IMR-90 (cell line): Measurements from ENCODE around the gene CDK14. TPM values are rescaled to one million over a fixed set of nuclear protein-coding genes. Genes with fewer than 3 reads are reported as not detected.

Experiments used
- ATAC-seq: fragments of 200-7000 bp; cut with Tn5 transposase; 2 replicates; pipeline ENCODE4 v1.9.1; 2020; ENCODE audit warnings: low read depth, mild to moderate bottlenecking, moderate library complexity
- BruUV-seq: library from RNA; stranded (reverse); fragments of 400-500 nt; replicated peaks from 2 replicates; lab custom pipeline; 2021; lab: Mats Ljungman, UMichigan
- CTCF ChIA-PET: fragments of 300-600 bp; formaldehyde crosslinking; extraction: SDS; loops from one replicate; lab custom pipeline; 2021; ENCODE audit warnings: antibody characterized with exemption; lab: Yijun Ruan, JAX
- POLR2A ChIA-PET: fragments of 300-600 bp; sonication (Branson Sonifier 250); formaldehyde crosslinking; loops from one replicate; lab custom pipeline; 2022; ENCODE audit warnings: antibody characterized with exemption; ENCODE audit not compliant: unreplicated experiment; lab: Charles Lee
- DNase-seq: peaks from one replicate; pipeline ENCODE4 v3.0.0; 2013
- H2AFZ ChIP-seq: replicated peaks from 2 replicates; pipeline ENCODE3; 2013; ENCODE audit warnings: low read length, mild to moderate bottlenecking; ENCODE audit not compliant: poor library complexity
- H2AK5ac ChIP-seq: 2 replicates; pipeline ENCODE4 v1.6.1; 2013; ENCODE audit warnings: low read depth, low read length, inconsistent platforms
- H2AK9ac ChIP-seq: replicated peaks from 2 replicates; pipeline ENCODE3; 2013; ENCODE audit warnings: mild to moderate bottlenecking, low read depth, low read length, moderate library complexity; ENCODE audit not compliant: poor library complexity
- H2BK120ac ChIP-seq: 2 replicates; pipeline ENCODE4 v1.6.1; 2013; ENCODE audit warnings: low read depth, low read length, inconsistent platforms
- H2BK15ac ChIP-seq: 3 replicates; pipeline ENCODE4 v1.6.1; 2013; ENCODE audit warnings: low read depth, low read length, inconsistent platforms
- H2BK20ac ChIP-seq: 2 replicates; pipeline ENCODE4 v1.6.1; 2013; ENCODE audit warnings: low read depth, mild to moderate bottlenecking, inconsistent platforms, low read length, moderate library complexity
- H2BK5ac ChIP-seq: 2 replicates; pipeline ENCODE4 v1.6.1; 2013; ENCODE audit warnings: mild to moderate bottlenecking, low read depth, low read length, inconsistent platforms; ENCODE audit not compliant: poor library complexity, severe bottlenecking
- H3K14ac ChIP-seq: replicated peaks from 2 replicates; pipeline ENCODE4 v1.6.1; 2013; ENCODE audit warnings: low read depth, low read length, inconsistent platforms
- H3K18ac ChIP-seq: 2 replicates; pipeline ENCODE4 v1.6.1; 2013; ENCODE audit warnings: low read depth, low read length, control low read depth
- H3K23ac ChIP-seq: 2 replicates; pipeline ENCODE4 v1.6.1; 2013; ENCODE audit warnings: low read depth, low read length, inconsistent platforms
- H3K27ac ChIP-seq: 2 replicates; pipeline ENCODE4 v1.5.1; 2013; ENCODE audit warnings: mild to moderate bottlenecking, control low read depth, low read length; ENCODE audit not compliant: insufficient read depth
- H3K27me3 ChIP-seq: 2 replicates; pipeline ENCODE4 v1.6.1; 2013; ENCODE audit warnings: low read length; ENCODE audit not compliant: control insufficient read depth, insufficient read depth
- H3K36me3 ChIP-seq: 2 replicates; pipeline ENCODE4 v1.6.1; 2013; ENCODE audit warnings: low read length, mixed read lengths; ENCODE audit not compliant: control insufficient read depth, insufficient read depth
- H3K4ac ChIP-seq: 2 replicates; pipeline ENCODE4 v1.6.1; 2013; ENCODE audit warnings: low read depth, low read length, inconsistent platforms
- H3K4me1 ChIP-seq: 2 replicates; pipeline ENCODE4 v1.6.1; 2013; ENCODE audit warnings: low read length, mixed read lengths; ENCODE audit not compliant: control insufficient read depth, insufficient read depth
- H3K4me2 ChIP-seq: 2 replicates; pipeline ENCODE4 v1.6.1; 2013; ENCODE audit warnings: low read depth, mild to moderate bottlenecking, control low read depth, low read length, moderate library complexity
- H3K4me3 ChIP-seq: 2 replicates; pipeline ENCODE4 v1.5.1; 2013; ENCODE audit warnings: low read depth, mild to moderate bottlenecking, control low read depth, low read length, moderate library complexity; ENCODE audit not compliant: insufficient read depth
- H3K56ac ChIP-seq: 2 replicates; pipeline ENCODE4 v1.6.1; 2013; ENCODE audit warnings: low read length, inconsistent platforms; ENCODE audit not compliant: insufficient read depth; ENCODE audit errors: extremely low read depth
- H3K79me1 ChIP-seq, 2 experiments: 2 replicates each; pipeline ENCODE4 v1.6.1; 2013; ENCODE audit warnings: low read length in 2 of 2, inconsistent platforms in 1 of 2, low read depth in 1 of 2
- H3K9ac ChIP-seq: 2 replicates; pipeline ENCODE4 v1.6.1; 2013; ENCODE audit warnings: low read depth, low read length, control low read depth
- H3K9me1 ChIP-seq: 2 replicates; pipeline ENCODE4 v1.6.1; 2013; ENCODE audit warnings: low read length, inconsistent platforms; ENCODE audit not compliant: insufficient read depth
- H3K9me3 ChIP-seq: 2 replicates; pipeline ENCODE4 v1.6.1; 2013; ENCODE audit warnings: low read length; ENCODE audit not compliant: control insufficient read depth, insufficient read depth
- H4K20me1 ChIP-seq: 2 replicates; pipeline ENCODE4 v1.6.1; 2013; ENCODE audit warnings: low read length, inconsistent platforms; ENCODE audit not compliant: insufficient read depth
- H4K5ac ChIP-seq: 2 replicates; pipeline ENCODE4 v1.6.1; 2013; ENCODE audit warnings: mild to moderate bottlenecking, low read depth, low read length, control low read depth
- H4K8ac ChIP-seq, 2 experiments: 2 replicates each; pipeline ENCODE4 v1.6.1; 2013; ENCODE audit warnings: low read depth in 2 of 2, low read length in 2 of 2, control low read depth in 1 of 2, inconsistent platforms in 1 of 2
- H4K91ac ChIP-seq: 2 replicates; pipeline ENCODE4 v1.6.1; 2013; ENCODE audit warnings: low read depth, low read length, inconsistent platforms; ENCODE audit not compliant: insufficient read depth
- BHLHE40 ChIP-seq: fragments of 150-350 bp; IDR thresholded peaks from 2 replicates; pipeline ENCODE4 v1.6.1; 2016; ENCODE audit warnings: mild to moderate bottlenecking, low read depth, low read length
- CEBPB ChIP-seq: IDR thresholded peaks from 2 replicates; pipeline ENCODE4 v1.6.1; 2012; ENCODE audit warnings: low read depth, low read length, improper control_type of control experiment
- CTCF ChIP-seq: conservative IDR thresholded peaks from 2 replicates; pipeline ENCODE4 v1.5.1; 2012; ENCODE audit warnings: mild to moderate bottlenecking, low read depth, low read length, improper control_type of control experiment
- FOS ChIP-seq: fragments of 150-350 bp; IDR thresholded peaks from 2 replicates; pipeline ENCODE4 v1.6.1; 2016; ENCODE audit warnings: low read depth, low read length
- MAFK ChIP-seq: IDR thresholded peaks from 2 replicates; pipeline ENCODE4 v1.6.1; 2012; ENCODE audit warnings: low read depth, low read length, improper control_type of control experiment
- MAZ ChIP-seq: IDR thresholded peaks from 2 replicates; pipeline ENCODE4 v1.6.1; 2012; ENCODE audit warnings: low read depth, mild to moderate bottlenecking, low read length, improper control_type of control experiment, moderate library complexity, borderline replicate concordance
- MXI1 ChIP-seq: IDR thresholded peaks from 2 replicates; pipeline ENCODE4 v1.6.1; 2012; ENCODE audit warnings: low read depth, mild to moderate bottlenecking, low read length, moderate library complexity, borderline replicate concordance
- NFE2L2 ChIP-seq: fragments of 150-350 bp; IDR thresholded peaks from 2 replicates; pipeline ENCODE4 v1.6.1; 2016; ENCODE audit warnings: low read depth, mild to moderate bottlenecking, low read length
- RAD21 ChIP-seq: IDR thresholded peaks from 2 replicates; pipeline ENCODE4 v1.6.1; 2012; ENCODE audit warnings: low read length, improper control_type of control experiment
- RCOR1 ChIP-seq: IDR thresholded peaks from 2 replicates; pipeline ENCODE4 v1.6.1; 2012; ENCODE audit warnings: mild to moderate bottlenecking, low read length, improper control_type of control experiment; ENCODE audit not compliant: insufficient replicate concordance
- RFX5 ChIP-seq: IDR thresholded peaks from 2 replicates; pipeline ENCODE4 v1.8.0; 2012; ENCODE audit warnings: low read depth, mild to moderate bottlenecking, low read length, moderate library complexity
- SMC3 ChIP-seq: fragments of 150-350 bp; IDR thresholded peaks from 2 replicates; pipeline ENCODE4 v1.6.1; 2016; ENCODE audit warnings: low read depth, mild to moderate bottlenecking, antibody characterized with exemption, low read length, moderate library complexity
- WGBS, 2 experiments: methylation state at CpG; one replicate each; pipeline versions ENCODE4 v1.1.5 to v1.1.7; 2013; ENCODE audit warnings: missing lambda C conversion rate in 2 of 2; ENCODE audit not compliant: insufficient read length in 1 of 2; ENCODE audit errors: extremely low coverage in 2 of 2; 5-methylcytosine and 5-hydroxymethylcytosine counted together
- dilution Hi-C: fragments of 300-500 bp; cut with HindIII; formaldehyde crosslinking; loops from one replicate; pipeline ENCODE4 v1.14.3; 2018; ENCODE audit warnings: low sequenced_read_pairs; ENCODE audit not compliant: unreplicated experiment
- in situ Hi-C: fragments of 300-500 bp; cut with MboI; formaldehyde crosslinking; loops from 3 replicates; pipeline ENCODE4 v1.14.3; 2019; ENCODE audit warnings: low sequenced_read_pairs, inconsistent platforms, mixed read lengths
- intact Hi-C: fragments of 100-400 bp; cut with micrococcal nuclease; formaldehyde crosslinking; loops from 2 replicates; pipeline ENCODE4 v1.10.0; 2022
- polyA plus RNA-seq, 3 experiments: library from polyadenylated mRNA; depleted of rRNA; stranded (reverse); fragments of >200 nt; gene quantifications; 2 replicates each; pipeline ENCODE4 v1.2.3, GENCODE V29; 2012; ENCODE audit warnings: low replicate concordance in 1 of 3
- total RNA-seq: library from RNA; depleted of rRNA; stranded (reverse); fragments of >200 nt; gene quantifications from 2 replicates; pipeline ENCODE4 v1.2.3, GENCODE V29; 2012
- TF ChIP-seq, protein P1 (sequence below): fragments of 150-350 bp; IDR thresholded peaks from 2 replicates; pipeline ENCODE4 v1.6.1; 2016; ENCODE audit warnings: low read depth, mild to moderate bottlenecking, low read length, moderate library complexity, borderline replicate concordance

The CDK14 gene
- total and polyA plus RNA-seq, 2 of the 4 experiments (the other 2 are of a cell fraction) = 10.1 to 29.6 TPM

- no peak overlapping the region for H2BK15ac ChIP-seq
- no peak overlapping the region for H3K27ac ChIP-seq
- H2AFZ ChIP-seq = no peak overlapping the region
- H4K91ac ChIP-seq = no peak overlapping the region
- no peak overlapping the region for H4K8ac ChIP-seq
- H3K14ac ChIP-seq = no peak overlapping the region
- H4K5ac ChIP-seq = no peak overlapping the region
- H3K18ac ChIP-seq = no peak overlapping the region
- DNase-seq = no peak
- H2BK5ac ChIP-seq = no peak overlapping the region
- peaks cover 2% of the 10 kb centered on the region; the same call in 1 of the 2 replicates for H3K9me1 ChIP-seq
- H3K9me3 ChIP-seq = no peaks in the 10 kb centered on the region
- no peaks in the 10 kb centered on the region for H4K20me1 ChIP-seq
- no CpG with 5 or more reads among the region's 1 CpG for WGBS, 2 experiments
- intact Hi-C loops = no loop called here
- TF ChIP-seq RFX5 (no peak), MXI1 (no peak), MAFK (no peak), SMC3 (no peak), RAD21 (no peak), BHLHE40 (no peak), MAZ (no peak), FOS (no peak), CTCF (no peak), NFE2L2 (no peak), CEBPB (no peak), RCOR1 (no peak)
- TF ChIP-seq, protein P1, sequence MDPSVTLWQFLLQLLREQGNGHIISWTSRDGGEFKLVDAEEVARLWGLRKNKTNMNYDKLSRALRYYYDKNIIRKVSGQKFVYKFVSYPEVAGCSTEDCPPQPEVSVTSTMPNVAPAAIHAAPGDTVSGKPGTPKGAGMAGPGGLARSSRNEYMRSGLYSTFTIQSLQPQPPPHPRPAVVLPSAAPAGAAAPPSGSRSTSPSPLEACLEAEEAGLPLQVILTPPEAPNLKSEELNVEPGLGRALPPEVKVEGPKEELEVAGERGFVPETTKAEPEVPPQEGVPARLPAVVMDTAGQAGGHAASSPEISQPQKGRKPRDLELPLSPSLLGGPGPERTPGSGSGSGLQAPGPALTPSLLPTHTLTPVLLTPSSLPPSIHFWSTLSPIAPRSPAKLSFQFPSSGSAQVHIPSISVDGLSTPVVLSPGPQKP = no peak
- CTCF ChIA-PET = no interaction called here
- no peaks in the 10 kb centered on the region for H3K4me1 ChIP-seq
- no peak overlapping the region for H3K4me3 ChIP-seq
- H3K56ac ChIP-seq = no peak overlapping the region
- H3K27me3 ChIP-seq = no peaks in the 10 kb centered on the region
- H3K79me1 ChIP-seq = no peaks in the 10 kb centered on the region
- no peak overlapping the region for H2BK120ac ChIP-seq
- H3K4ac ChIP-seq = no peak overlapping the region
- no peak for ATAC-seq
- no peak overlapping the region for H2AK9ac ChIP-seq
- no peak overlapping the region for H3K9ac ChIP-seq
- POLR2A ChIA-PET = no interaction called here
- no TSS peak for BruUV-seq
- H3K4me2 ChIP-seq = no peak overlapping the region
- H2AK5ac ChIP-seq = no peak overlapping the region
- dilution Hi-C loops = no loop called here
- no peaks in the 10 kb centered on the region for H3K36me3 ChIP-seq
- no peak overlapping the region for H3K23ac ChIP-seq
- in situ Hi-C loops = loop anchor here (10.0 to 25.0 kb wide), 2 partner anchors 460 to 567 kb away; no protein-coding TSS in a partner anchor
- H2BK20ac ChIP-seq = no peak overlapping the region
These were observed 425.8 kb downstream of the CDK14 start for GRCh38 chr7:91021956-91022355.
